Endodermal cell (in vitro differentiated cells): ENCODE data around the gene SORL1. TPM values are rescaled to one million over a fixed set of nuclear protein-coding genes. Genes with fewer than 3 reads are reported as not detected.
"Not testable (repeated sequence)": the region's sequence is repeated elsewhere in the genome, so short reads cannot be mapped to it uniquely, and the experiment has no call there.

ENCODE experiments used
- DNase-seq: peaks from one replicate; pipeline ENCODE4 v3.0.0-alpha.2; 2017
- H3K27ac ChIP-seq: 2 replicates; pipeline ENCODE4 v1.5.1; 2013; ENCODE audit warnings: mild to moderate bottlenecking, low read depth, low read length, moderate library complexity
- H3K27me3 ChIP-seq: 2 replicates; pipeline ENCODE4 v1.6.1; 2013; ENCODE audit warnings: mild to moderate bottlenecking, low read length, moderate library complexity; ENCODE audit not compliant: insufficient read depth, control insufficient read depth, poor library complexity, severe bottlenecking
- H3K36me3 ChIP-seq: 2 replicates; pipeline ENCODE4 v1.7.0; 2013; ENCODE audit warnings: mild to moderate bottlenecking, low read length, moderate library complexity; ENCODE audit not compliant: control insufficient read depth, insufficient read depth
- H3K4me1 ChIP-seq: one replicate; pipeline ENCODE4 v1.7.0; 2013; ENCODE audit warnings: low read length; ENCODE audit not compliant: control insufficient read depth, insufficient read depth
- H3K4me3 ChIP-seq: 2 replicates; pipeline ENCODE4 v1.5.1; 2013; ENCODE audit warnings: mild to moderate bottlenecking, low read length, moderate library complexity
- H3K9ac ChIP-seq: 2 replicates; pipeline ENCODE4 v1.6.1; 2013; ENCODE audit warnings: mild to moderate bottlenecking, low read length, moderate library complexity; ENCODE audit not compliant: poor library complexity, severe bottlenecking; ENCODE audit errors: extremely low read depth
- H3K9me3 ChIP-seq: 2 replicates; pipeline ENCODE4 v1.6.1; 2013; ENCODE audit warnings: mild to moderate bottlenecking, low read length, moderate library complexity; ENCODE audit not compliant: control insufficient read depth
- H3K27ac Mint-ChIP-seq: 2 replicates; pipeline ENCODE4 v1.8.0; 2020; ENCODE audit warnings: mixed read lengths
- H3K27me3 Mint-ChIP-seq: 2 replicates; pipeline ENCODE4 v1.8.0; 2021; ENCODE audit warnings: mild to moderate bottlenecking, mixed read lengths; ENCODE audit not compliant: insufficient read depth
- H3K36me3 Mint-ChIP-seq: 2 replicates; pipeline ENCODE4 v1.8.0; 2020; ENCODE audit warnings: low read depth, mixed read lengths
- H3K4me1 Mint-ChIP-seq: 2 replicates; pipeline ENCODE4 v1.8.0; 2020; ENCODE audit warnings: mixed read lengths
- H3K4me3 Mint-ChIP-seq: 2 replicates; pipeline ENCODE4 v1.8.0; 2020; ENCODE audit warnings: mild to moderate bottlenecking, moderate library complexity, mixed read lengths
- H3K9me3 Mint-ChIP-seq: 2 replicates; pipeline ENCODE4 v1.8.0; 2020; ENCODE audit warnings: mild to moderate bottlenecking, mixed read lengths
- CTCF ChIP-seq: fragments of 200-600 bp; sonication (generic); conservative IDR thresholded peaks from 2 replicates; pipeline ENCODE4 v1.5.0; 2021; ENCODE audit warnings: antibody characterized with exemption, mild to moderate bottlenecking
- WGBS, 2 experiments: methylation state at CpG; one replicate each; pipeline versions ENCODE4 v1.1.5 to v1.1.7; 2013; ENCODE audit warnings: missing lambda C conversion rate in 2 of 2, mixed read lengths in 1 of 2; ENCODE audit not compliant: insufficient coverage in 1 of 2, insufficient read length in 1 of 2; 5-methylcytosine and 5-hydroxymethylcytosine counted together
- total RNA-seq, 2 donors: library from RNA; stranded (reverse); fragmentation: NEBNext Ultra II Directional in 1 of 2; extraction: Animal tissue kit (Norgen Biotek cat#: 25700) in 1 of 2; gene quantifications; 2 replicates in 1 of 2; 3 replicates in 1 of 2; pipeline ENCODE4 v1.2.1, GENCODE V29; 2021

The SORL1 gene
- total RNA-seq, 2 donors from 2014 or later: 56.4 to 57.5 TPM

- Mint-ChIP-seq H3K27me3 (no peaks in the 10 kb centered on the region), H3K9me3 (no peaks in the 10 kb centered on the region), H3K27ac (peak overlapping the region; percentile 81), H3K4me3 (peak overlapping the region; percentile 22), H3K4me1 (peaks cover 36% of the 10 kb centered on the region), H3K36me3 (peaks cover 7% of the 10 kb centered on the region)
- H3K9ac ChIP-seq: no peak overlapping the region
- H3K4me3 ChIP-seq: no peak overlapping the region
- H3K27ac ChIP-seq: peak overlapping the region; percentile 70
- H3K4me1 ChIP-seq: peaks cover 10% of the 10 kb centered on the region
- no peaks in the 10 kb centered on the region for H3K36me3 ChIP-seq
- DNase-seq: peak; percentile 94
- H3K27me3 ChIP-seq: no peaks in the 10 kb centered on the region
- WGBS, 2 experiments: 61 to 64% methylated on average over 21 to 25 of the region's 25 CpGs
- no peaks in the 10 kb centered on the region for H3K9me3 ChIP-seq
- no peak for TF ChIP-seq CTCF
Measured at GRCh38 chr11:121478895-121479697, 27.0 kb downstream of the SORL1 start.

- 78 to 88% methylated on average over 3 to 7 of the region's 7 CpGs for WGBS, 2 experiments
- Histone ChIP-seq H3K36me3 (no peaks in the 10 kb centered on the region), H3K4me3 (no peak overlapping the region), H3K4me1 (peaks cover 10% of the 10 kb centered on the region), H3K27me3 (no peaks in the 10 kb centered on the region), H3K27ac (no peak overlapping the region), H3K9ac (no peak overlapping the region), H3K9me3 (no peaks in the 10 kb centered on the region)
- Mint-ChIP-seq H3K4me1 (peaks cover 36% of the 10 kb centered on the region), H3K27me3 (no peaks in the 10 kb centered on the region), H3K36me3 (peaks cover 11% of the 10 kb centered on the region), H3K4me3 (peak overlapping the region; percentile 22), H3K9me3 (no peaks in the 10 kb centered on the region), H3K27ac (peak overlapping the region; percentile 80)
- DNase-seq: peak; percentile 71
- no peak for TF ChIP-seq CTCF
Measured at GRCh38 chr11:121479698-121480238, 27.7 kb downstream of the SORL1 start.

- H3K9ac ChIP-seq, H3K27ac ChIP-seq, H3K36me3 ChIP-seq, H3K9me3 Mint-ChIP-seq, H3K27me3 ChIP-seq, H3K4me3 Mint-ChIP-seq, H3K9me3 ChIP-seq, H3K27me3 Mint-ChIP-seq, H3K4me3 ChIP-seq: not testable (repeated sequence)
- peaks cover 10% of the 10 kb centered on the region for H3K4me1 ChIP-seq
- H3K36me3 Mint-ChIP-seq: peaks cover 16% of the 10 kb centered on the region
- 87 to 94% methylated on average over 2 of the region's 2 CpGs for WGBS, 2 experiments
- H3K27ac Mint-ChIP-seq: peak overlapping the region; percentile 48
- peaks cover 36% of the 10 kb centered on the region for H3K4me1 Mint-ChIP-seq
- DNase-seq: peak; percentile 41
Measured at GRCh38 chr11:121481484-121482230, 29.5 kb downstream of the SORL1 start.
